ENCODE data around the gene KIFAP3. TPM values are rescaled to one million over a fixed set of nuclear protein-coding genes. Genes with fewer than 3 reads are reported as not detected.
A peak's percentile ranks its signal among the peaks of the same experiment; 100 is the strongest.
"Not testable (repeated sequence)": the region's sequence is repeated elsewhere in the genome, so short reads cannot be mapped to it uniquely, and the experiment has no call there.

Gene KIFAP3
- total and polyA plus RNA-seq, 12 donors, result 18.4 to 54.8 (median 30.5) TPM

DNA sequence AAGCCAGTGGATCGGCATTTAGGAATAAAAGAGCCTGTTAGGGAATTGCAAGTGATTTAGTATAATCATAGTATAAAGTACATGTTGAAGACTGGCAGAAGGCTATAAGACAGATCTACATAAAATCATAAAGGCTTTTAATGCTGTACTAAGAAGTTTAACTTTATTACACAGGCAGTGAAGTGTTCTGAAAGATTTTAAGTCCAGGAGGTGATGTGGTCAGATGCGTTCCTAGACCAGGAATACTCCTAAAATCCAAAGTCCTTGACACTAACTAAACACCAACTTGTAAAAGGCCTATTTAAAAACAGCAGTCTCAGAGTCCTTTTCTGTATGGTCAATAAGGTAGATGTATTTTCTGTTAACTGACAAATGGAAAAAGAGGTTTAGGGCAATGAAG is 57.0 kb downstream of the KIFAP3 start:
- Histone ChIP-seq H3K36me3 (replicated peaks in 1 of 2) (no peaks in the 10 kb centered on the region), H3K4me3 (no peak overlapping the region), H3K27ac (no peak overlapping the region), H3K4me1 (replicated peaks in 1 of 2) (no peaks in the 10 kb centered on the region), H3K9me3 (replicated peaks in 1 of 3) (no peaks in the 10 kb centered on the region), H3K27me3 (no peaks in the 10 kb centered on the region)
- WGBS, 4 donors, result 92 to 99% (median 96%) methylated on average over 2 of the region's 2 CpGs
- intact Hi-C loops (cut with DNase I), result no loop called here
- no peak for TF ChIP-seq POLR2A (IDR thresholded peaks at IDR 0.05)
- TF ChIP-seq, protein P1, sequence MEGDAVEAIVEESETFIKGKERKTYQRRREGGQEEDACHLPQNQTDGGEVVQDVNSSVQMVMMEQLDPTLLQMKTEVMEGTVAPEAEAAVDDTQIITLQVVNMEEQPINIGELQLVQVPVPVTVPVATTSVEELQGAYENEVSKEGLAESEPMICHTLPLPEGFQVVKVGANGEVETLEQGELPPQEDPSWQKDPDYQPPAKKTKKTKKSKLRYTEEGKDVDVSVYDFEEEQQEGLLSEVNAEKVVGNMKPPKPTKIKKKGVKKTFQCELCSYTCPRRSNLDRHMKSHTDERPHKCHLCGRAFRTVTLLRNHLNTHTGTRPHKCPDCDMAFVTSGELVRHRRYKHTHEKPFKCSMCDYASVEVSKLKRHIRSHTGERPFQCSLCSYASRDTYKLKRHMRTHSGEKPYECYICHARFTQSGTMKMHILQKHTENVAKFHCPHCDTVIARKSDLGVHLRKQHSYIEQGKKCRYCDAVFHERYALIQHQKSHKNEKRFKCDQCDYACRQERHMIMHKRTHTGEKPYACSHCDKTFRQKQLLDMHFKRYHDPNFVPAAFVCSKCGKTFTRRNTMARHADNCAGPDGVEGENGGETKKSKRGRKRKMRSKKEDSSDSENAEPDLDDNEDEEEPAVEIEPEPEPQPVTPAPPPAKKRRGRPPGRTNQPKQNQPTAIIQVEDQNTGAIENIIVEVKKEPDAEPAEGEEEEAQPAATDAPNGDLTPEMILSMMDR (IDR thresholded peaks at IDR 0.05), result no peak
- DNase-seq, result no peak

DNA sequence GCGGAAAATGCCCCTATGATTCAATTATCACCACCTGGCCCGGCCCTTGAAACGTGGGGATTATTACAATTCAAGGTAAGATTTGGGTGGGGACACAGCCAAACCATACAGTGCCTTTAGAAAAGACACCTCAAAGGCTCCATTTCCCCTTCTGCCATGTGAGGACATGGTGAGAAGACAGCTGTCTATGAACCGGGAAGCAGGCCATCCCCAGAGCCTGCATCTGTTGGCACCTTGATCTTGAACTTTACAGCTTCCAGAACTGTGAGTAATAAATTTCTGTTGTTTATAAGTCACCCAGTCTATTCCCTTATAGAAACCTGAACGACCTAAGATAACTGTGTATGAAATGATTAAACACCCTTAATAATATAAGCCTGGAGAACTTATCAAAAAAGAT is 61.6 kb downstream of the KIFAP3 start:
- Histone ChIP-seq H3K4me1 (replicated peaks in 1 of 2) (no peaks in the 10 kb centered on the region), H3K27ac (no peak overlapping the region), H3K4me3 (no peak overlapping the region), H3K36me3 (replicated peaks in 1 of 2) (no peaks in the 10 kb centered on the region), H3K9me3 (replicated peaks in 1 of 3) (no peaks in the 10 kb centered on the region), H3K27me3 (no peaks in the 10 kb centered on the region)
- whole genome bisulfite sequencing, 4 donors, result 93 to 99% (median 95%) methylated on average over 5 of the region's 5 CpGs
- no peak for TF ChIP-seq POLR2A (IDR thresholded peaks at IDR 0.05)
- TF ChIP-seq, protein P1 (IDR thresholded peaks at IDR 0.05), result no peak
- no peak for DNase-seq
- intact Hi-C loops (cut with DNase I), result loop anchor here in 1 of 2 donors (5.0 kb wide), 1 partner anchor 654 kb away; no protein-coding TSS in a partner anchor

GRCh38 chr1:170010443-170010842 is 64.1 kb downstream of the KIFAP3 start:
- Histone ChIP-seq H3K4me3 (no peak overlapping the region), H3K27me3 (no peaks in the 10 kb centered on the region), H3K9me3 (replicated peaks in 1 of 3) (no peaks in the 10 kb centered on the region), H3K36me3 (replicated peaks in 1 of 2) (no peaks in the 10 kb centered on the region), H3K27ac (no peak overlapping the region), H3K4me1 (replicated peaks in 1 of 2) (no peaks in the 10 kb centered on the region)
- peak in 5 of 7 donors; percentile 17 to 56 (median 44) for DNase-seq
- TF ChIP-seq, protein P1 (IDR thresholded peaks at IDR 0.05), result peak in 5 of 6 experiments; percentile 15 to 49 (median 36)
- TF ChIP-seq POLR2A (IDR thresholded peaks at IDR 0.05), result no peak
- WGBS, 4 donors, result 49 to 63% (median 51%) methylated on average over 1 of the region's 1 CpG
- intact Hi-C loops (cut with DNase I), result loop anchor here in 1 of 2 donors (5.0 kb wide), 1 partner anchor 657 kb away; no protein-coding TSS in a partner anchor

GRCh38 chr1:170009551-170009950 is 64.9 kb downstream of the KIFAP3 start:
- no peak for TF ChIP-seq POLR2A (IDR thresholded peaks at IDR 0.05)
- TF ChIP-seq, protein P1 (IDR thresholded peaks at IDR 0.05), result no peak
- no peak overlapping the region for H3K4me3 ChIP-seq
- H3K27me3 ChIP-seq, result no peaks in the 10 kb centered on the region
- no peaks in the 10 kb centered on the region for H3K4me1 ChIP-seq (replicated peaks in 1 of 2)
- 81 to 92% (median 88%) methylated on average over 2 of the region's 2 CpGs for WGBS, 4 donors
- no peak overlapping the region for H3K27ac ChIP-seq
- no peaks in the 10 kb centered on the region for H3K36me3 ChIP-seq (replicated peaks in 1 of 2)
- no peaks in the 10 kb centered on the region for H3K9me3 ChIP-seq (replicated peaks in 1 of 3)
- intact Hi-C loops (cut with DNase I), result no loop called here
- DNase-seq, result no peak

DNA sequence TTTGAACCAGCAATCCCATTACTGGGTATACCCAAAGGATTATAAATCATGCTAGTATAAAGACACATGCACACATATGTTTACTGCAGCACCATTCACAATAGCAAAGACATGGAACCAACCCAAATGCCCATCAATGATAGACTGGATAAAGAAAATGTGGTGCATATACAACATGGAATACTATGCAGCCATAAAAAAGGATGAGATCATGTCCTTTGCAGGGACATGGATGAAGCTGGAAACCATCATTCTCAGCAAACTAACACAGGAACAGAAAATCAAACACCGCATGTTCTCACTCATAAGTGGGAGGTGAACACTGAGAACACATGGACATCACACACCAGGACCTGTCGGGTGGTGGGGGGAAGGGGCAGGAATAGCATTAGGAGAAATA is 65.8 kb downstream of the KIFAP3 start:
- H3K27me3 ChIP-seq; H3K4me1 ChIP-seq (replicated peaks in 1 of 2); DNase-seq; H3K27ac ChIP-seq; intact Hi-C loops (cut with DNase I); H3K4me3 ChIP-seq; H3K9me3 ChIP-seq (replicated peaks in 1 of 3); H3K36me3 ChIP-seq (replicated peaks in 1 of 2): not testable (repeated sequence)
- 95 to 100% (median 99%) methylated on average over 2 of the region's 2 CpGs for WGBS, 4 donors

DNA sequence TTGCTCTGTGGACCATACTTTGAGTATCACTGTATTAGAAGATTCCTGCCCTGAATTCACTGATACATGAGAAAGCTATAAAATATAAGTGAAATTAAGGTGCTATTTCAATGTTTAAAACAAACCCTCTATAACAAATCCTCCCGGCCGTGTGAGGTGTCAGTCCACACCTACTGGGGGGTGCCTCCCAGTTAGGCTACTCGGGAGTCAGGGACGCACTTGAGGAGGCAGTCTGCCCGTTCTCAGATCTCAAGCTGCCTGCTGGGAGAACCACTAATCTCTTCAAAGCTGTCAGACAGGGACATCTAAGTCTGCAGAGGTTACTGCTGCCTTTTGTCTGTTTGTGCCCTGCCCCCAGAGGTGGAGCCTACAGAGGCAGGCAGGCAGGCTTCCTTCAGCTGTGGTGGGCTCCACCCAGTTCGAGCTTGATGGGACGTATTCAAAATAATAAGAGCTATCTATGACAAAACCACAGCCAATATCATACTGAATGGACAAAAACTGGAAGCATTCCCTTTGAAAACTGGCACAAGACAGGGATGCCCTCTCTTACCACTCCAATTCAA is 71.1 kb downstream of the KIFAP3 start:
- DNase-seq; H3K9me3 ChIP-seq (replicated peaks in 1 of 3); H3K27ac ChIP-seq; H3K36me3 ChIP-seq (replicated peaks in 1 of 2); H3K4me3 ChIP-seq; H3K27me3 ChIP-seq; intact Hi-C loops (cut with DNase I): not testable (repeated sequence)
- H3K4me1 ChIP-seq (replicated peaks in 1 of 2), result peaks cover 0 to 13% of the 10 kb centered on the region in 2 donors
- WGBS, 4 donors, result 77 to 83% (median 81%) methylated on average over 7 of the region's 7 CpGs

Data from adrenal gland (tissue), 12 donors.